ENCODE measurements around the gene DBN1.
"Not testable (repeated sequence)": the region's sequence is repeated elsewhere in the genome, so short reads cannot be mapped to it uniquely, and the experiment has no call there.

Gene DBN1

GRCh38 chr5:177429248-177430040, 44.0 kb downstream of the DBN1 start:
- DNase-seq (ENCODE audit: low read depth) = peak; percentile 81

GRCh38 chr5:177428574-177429217, 44.7 kb downstream of the DBN1 start:
- no peak for DNase-seq (ENCODE audit: low read depth)

- no peak for DNase-seq (ENCODE audit: low read depth)
Observed at GRCh38 chr5:177427919-177428573, 45.4 kb downstream of the DBN1 start.

GRCh38 chr5:177427211-177427822, 46.1 kb downstream of the DBN1 start:
- no peak for DNase-seq (ENCODE audit: low read depth)

- DNase-seq (ENCODE audit: low read depth) = peak; percentile 61
Observed at GRCh38 chr5:177426566-177427210, 46.7 kb downstream of the DBN1 start, which contains the start of gene GRK6. Gene GRK6, plus strand, starts transcription at chr5:177426676. Its CDS starts 170 bp downstream, at chr5:177426846.

- DNase-seq (ENCODE audit: low read depth) = peak; percentile 99
Observed at GRCh38 chr5:177425801-177426565, 47.5 kb downstream of the DBN1 start.

GRCh38 chr5:177425196-177425800, 48.1 kb downstream of the DBN1 start:
- DNase-seq (ENCODE audit: low read depth) = no peak

GRCh38 chr5:177423671-177424070, 49.8 kb downstream of the DBN1 start:
- DNase-seq (ENCODE audit: low read depth) = no peak

GRCh38 chr5:177421062-177421798, 52.2 kb downstream of the DBN1 start:
- DNase-seq (ENCODE audit: low read depth) = no peak

- DNase-seq (ENCODE audit: low read depth) = not testable (repeated sequence)
Observed at GRCh38 chr5:177420472-177420871, 53.0 kb downstream of the DBN1 start.

- DNase-seq (ENCODE audit: low read depth) = no peak
Observed at GRCh38 chr5:177419046-177419445, 54.4 kb downstream of the DBN1 start.

- DNase-seq (ENCODE audit: low read depth) = not testable (repeated sequence)
Observed at GRCh38 chr5:177417081-177417480, 56.4 kb downstream of the DBN1 start.

GRCh38 chr5:177414481-177414880, 59.0 kb downstream of the DBN1 start:
- DNase-seq (ENCODE audit: low read depth) = no peak

GRCh38 chr5:177412603-177413233, 60.7 kb downstream of the DBN1 start:
- DNase-seq (ENCODE audit: low read depth) = no peak

- no peak for DNase-seq (ENCODE audit: low read depth)
Observed at GRCh38 chr5:177410575-177410974, 62.9 kb downstream of the DBN1 start.

GRCh38 chr5:177409043-177409801, 64.2 kb downstream of the DBN1 start, which contains the start of gene F12:
Gene F12, minus strand, starts transcription at chr5:177409564. Its CDS starts 37 bp downstream, at chr5:177409527.
- DNase-seq (ENCODE audit: low read depth) = no peak
